H1 (cell line): Measurements from ENCODE around the gene ZNF536. TPM values are rescaled to one million over a fixed set of nuclear protein-coding genes. Genes with fewer than 3 reads are reported as not detected.

Experiments
- CTCF ChIA-PET: fragments of 300-600 bp; sonication (Branson Sonifier 250); formaldehyde crosslinking; loops from one replicate; lab custom pipeline; 2021; ENCODE audit not compliant: partially characterized antibody; lab: Charles Lee
- POLR2A ChIA-PET: fragments of 300-600 bp; sonication (Branson Sonifier 250); formaldehyde crosslinking; loops from one replicate; lab custom pipeline; 2021; ENCODE audit warnings: inconsistent platforms; ENCODE audit not compliant: partially characterized antibody; lab: Charles Lee
- DNase-seq, 2 experiments: peaks; one replicate each; pipeline versions ENCODE4 v3.0.0 to v3.0.0-alpha.2; 2010 to 2022; ENCODE audit warnings: low spot score in 2 of 2, low read depth in 1 of 2, mixed read lengths in 1 of 2
- FAIRE-seq: peaks from 2 replicates; lab custom pipeline; 2011; peaks lifted over from hg19 to GRCh38; lab: Jason Lieb, UNC
- H2AFZ ChIP-seq: 2 replicates; pipeline ENCODE4 v1.8.1; 2012; ENCODE audit warnings: low read length, inconsistent platforms
- H2AK5ac ChIP-seq: 2 replicates; pipeline ENCODE4 v1.6.1; 2013; ENCODE audit warnings: low read depth, low read length
- H2BK120ac ChIP-seq: replicated peaks from 2 replicates; pipeline ENCODE3; 2013; ENCODE audit warnings: low read depth, low read length, inconsistent platforms
- H2BK12ac ChIP-seq: 2 replicates; pipeline ENCODE4 v1.6.1; 2013; ENCODE audit warnings: low read depth, low read length
- H2BK15ac ChIP-seq: 2 replicates; pipeline ENCODE4 v1.6.1; 2013; ENCODE audit warnings: low read length
- H2BK20ac ChIP-seq: 2 replicates; pipeline ENCODE4 v1.6.1; 2013; ENCODE audit warnings: low read length
- H2BK5ac ChIP-seq: 2 replicates; pipeline ENCODE4 v1.6.1; 2013; ENCODE audit warnings: low read depth, low read length
- H3K14ac ChIP-seq: 2 replicates; pipeline ENCODE4 v1.6.1; 2013; ENCODE audit warnings: inconsistent platforms; ENCODE audit not compliant: insufficient read length
- H3K18ac ChIP-seq: 2 replicates; pipeline ENCODE4 v1.6.1; 2013; ENCODE audit warnings: low read length; ENCODE audit errors: extremely low read depth
- H3K23ac ChIP-seq: 2 replicates; pipeline ENCODE4 v1.6.1; 2013; ENCODE audit warnings: inconsistent platforms; ENCODE audit not compliant: insufficient read length
- H3K23me2 ChIP-seq: 2 replicates; pipeline ENCODE4 v1.6.1; 2013; ENCODE audit warnings: low read depth, low read length
- H3K27ac ChIP-seq: 2 replicates; pipeline ENCODE4 v1.6.1; 2011; ENCODE audit warnings: low read depth, low read length, inconsistent platforms
- H3K27me3 ChIP-seq, 4 experiments: replicated peaks in 1 of 4; 1 replicate in 1 of 4; 2 replicates in 3 of 4; pipeline versions ENCODE4 v1.6.1 to v1.8.1; 2011 to 2013; ENCODE audit warnings: low read length in 3 of 4, mild to moderate bottlenecking in 3 of 4, inconsistent platforms in 2 of 4, mixed read lengths in 2 of 4, moderate library complexity in 1 of 4; ENCODE audit not compliant: control insufficient read depth in 3 of 4, insufficient read depth in 3 of 4; ENCODE audit errors: extremely low read depth in 1 of 4
- H3K36me3 ChIP-seq, 4 experiments: 2 replicates each; pipeline versions ENCODE4 v1.6.1 to v1.8.1; 2011 to 2013; ENCODE audit warnings: mild to moderate bottlenecking in 4 of 4, low read length in 3 of 4, moderate library complexity in 2 of 4, control low read depth in 1 of 4, inconsistent platforms in 1 of 4; ENCODE audit not compliant: insufficient read depth in 4 of 4, control insufficient read depth in 2 of 4
- H3K4ac ChIP-seq: replicated peaks from 2 replicates; pipeline ENCODE3; 2013; ENCODE audit warnings: low read length, low read depth, mixed read lengths, inconsistent platforms; ENCODE audit not compliant: insufficient read length
- H3K4me1 ChIP-seq, 4 experiments: replicated peaks in 1 of 4; 1 replicate in 1 of 4; 2 replicates in 3 of 4; pipeline versions ENCODE4 v1.6.1 to v1.8.1; 2011 to 2013; ENCODE audit warnings: low read length in 3 of 4, inconsistent platforms in 2 of 4, mixed read lengths in 1 of 4; ENCODE audit not compliant: insufficient read depth in 4 of 4, control insufficient read depth in 3 of 4
- H3K4me2 ChIP-seq, 2 experiments: 2 replicates each; pipeline versions ENCODE4 v1.6.1 to v1.8.1; 2011 to 2013; ENCODE audit warnings: low read depth in 2 of 2, low read length in 2 of 2, control low read depth in 1 of 2, inconsistent platforms in 1 of 2, mild to moderate bottlenecking in 1 of 2; ENCODE audit not compliant: insufficient read depth in 1 of 2
- H3K4me3 ChIP-seq, 4 experiments: fragments of 200-600, 300-600 bp in 1 of 4; sonication (generic), shearing (Covaris generic), sonication (Bioruptor Twin) in 1 of 4; 2 replicates each; pipeline versions ENCODE4 v1.5.1 to v1.8.1; 2011 to 2016; ENCODE audit warnings: low read length in 4 of 4, low read depth in 3 of 4, control low read depth in 2 of 4, inconsistent platforms in 2 of 4, mild to moderate bottlenecking in 2 of 4, mixed read lengths in 1 of 4, moderate library complexity in 1 of 4; ENCODE audit not compliant: insufficient read depth in 2 of 4; ENCODE audit errors: extremely low read depth in 1 of 4
- H3K56ac ChIP-seq: replicated peaks from 2 replicates; pipeline ENCODE3; 2013; ENCODE audit warnings: low read depth, mild to moderate bottlenecking, mixed read lengths, low read length, inconsistent platforms; ENCODE audit not compliant: insufficient read length
- H3K79me1 ChIP-seq: 2 replicates; pipeline ENCODE4 v1.6.1; 2013; ENCODE audit warnings: low read depth, low read length, control low read depth
- H3K79me2 ChIP-seq, 2 experiments: 2 replicates each; pipeline versions ENCODE4 v1.6.1 to v1.8.1; 2012 to 2013; ENCODE audit warnings: low read length in 2 of 2, mild to moderate bottlenecking in 2 of 2, inconsistent platforms in 1 of 2; ENCODE audit not compliant: insufficient read depth in 2 of 2, control insufficient read depth in 1 of 2
- H3K9ac ChIP-seq, 4 experiments: replicated peaks in 1 of 4; 1 replicate in 1 of 4; 2 replicates in 3 of 4; pipeline versions ENCODE4 v1.6.1 to v1.8.1; 2011 to 2013; ENCODE audit warnings: low read depth in 3 of 4, low read length in 3 of 4, control low read depth in 2 of 4, mild to moderate bottlenecking in 2 of 4, moderate library complexity in 2 of 4, inconsistent platforms in 1 of 4; ENCODE audit errors: extremely low read depth in 1 of 4
- H3K9me3 ChIP-seq, 2 experiments: 2 replicates each; pipeline versions ENCODE4 v1.6.1 to v1.8.1; 2012 to 2013; ENCODE audit warnings: mild to moderate bottlenecking in 2 of 2, moderate library complexity in 2 of 2, control low read depth in 1 of 2, inconsistent platforms in 1 of 2, low read depth in 1 of 2, low read length in 1 of 2, mixed read lengths in 1 of 2; ENCODE audit not compliant: insufficient read depth in 2 of 2
- H4K20me1 ChIP-seq, 2 experiments: replicated peaks in 1 of 2; 2 replicates each; pipeline versions ENCODE3 to v1.8.1; 2011 to 2013; ENCODE audit warnings: inconsistent platforms in 2 of 2, low read length in 2 of 2, mild to moderate bottlenecking in 1 of 2; ENCODE audit not compliant: insufficient read depth in 2 of 2, control insufficient read depth in 1 of 2
- H4K5ac ChIP-seq: 2 replicates; pipeline ENCODE4 v1.6.1; 2013; ENCODE audit warnings: low read length, low read depth, mixed read lengths, inconsistent platforms; ENCODE audit not compliant: insufficient read length
- H4K8ac ChIP-seq: 2 replicates; pipeline ENCODE4 v1.8.0; 2013; ENCODE audit warnings: mild to moderate bottlenecking, moderate library complexity, low read length, inconsistent platforms; ENCODE audit not compliant: insufficient read depth; ENCODE audit errors: extremely low read depth
- H4K91ac ChIP-seq: replicated peaks from 2 replicates; pipeline ENCODE3; 2013; ENCODE audit warnings: low read length, mixed read lengths, inconsistent platforms; ENCODE audit not compliant: insufficient read length
- EP300 ChIP-seq, 2 experiments: IDR thresholded peaks; 1 replicate in 1 of 2; 2 replicates in 1 of 2; pipeline ENCODE4 v1.6.1; 2011 to 2012; ENCODE audit warnings: low read depth in 2 of 2, low read length in 2 of 2, mild to moderate bottlenecking in 2 of 2, borderline replicate concordance in 1 of 2, inconsistent platforms in 1 of 2, moderate library complexity in 1 of 2
- JUND ChIP-seq: IDR thresholded peaks from 2 replicates; pipeline ENCODE4 v1.6.1; 2011; ENCODE audit warnings: mild to moderate bottlenecking, improper control_type of control experiment, low read length
- POLR2AphosphoS5 ChIP-seq: IDR thresholded peaks from 2 replicates; pipeline ENCODE4 v1.6.1; 2011; ENCODE audit warnings: low read depth, low read length
- POU5F1 ChIP-seq: IDR thresholded peaks from 2 replicates; pipeline ENCODE4 v1.6.1; 2011; ENCODE audit warnings: low read depth, mild to moderate bottlenecking, low read length, moderate library complexity
- RNF2 ChIP-seq: fragments of 200-900, 300-1000 bp; sonication (generic); IDR thresholded peaks from 2 replicates; pipeline ENCODE4 v1.7.1; 2016; ENCODE audit warnings: borderline replicate concordance, low read depth, mild to moderate bottlenecking, antibody characterized with exemption, low read length; ENCODE audit not compliant: poor library complexity, severe bottlenecking; ENCODE audit errors: missing control alignments
- SIRT6 ChIP-seq: IDR thresholded peaks from one replicate; pipeline ENCODE4 v1.7.1; 2012; ENCODE audit warnings: low read length, inconsistent platforms
- TAF7 ChIP-seq: optimal IDR thresholded peaks from 2 replicates; pipeline ENCODE3; 2011; ENCODE audit warnings: low read depth, mild to moderate bottlenecking, inconsistent platforms, low read length, moderate library complexity, borderline replicate concordance
- YY1 ChIP-seq: IDR thresholded peaks from 2 replicates; pipeline ENCODE4 v1.6.1; 2011; ENCODE audit warnings: low read depth, mild to moderate bottlenecking, low read length
- WGBS, 2 experiments: shearing (Covaris generic) in 1 of 2; methylation state at CpG; one replicate each; pipeline versions ENCODE4 v1.1.6 to v1.1.7; 2013 to 2015; ENCODE audit warnings: low lambda C conversion rate in 2 of 2, mixed read lengths in 2 of 2, inconsistent platforms in 1 of 2, low coverage in 1 of 2, missing lambda C conversion rate in 1 of 2; ENCODE audit not compliant: insufficient replicate concordance in 2 of 2, insufficient coverage in 1 of 2, insufficient read length in 1 of 2; ENCODE audit errors: extremely low coverage in 1 of 2, missing lambda C conversion rate in 1 of 2; 5-methylcytosine and 5-hydroxymethylcytosine counted together
- polyA plus RNA-seq, 7 experiments: library from polyadenylated mRNA; depleted of rRNA in 3 of 7; stranded (reverse) in 5 of 7; unstranded in 2 of 7; fragments of >200 nt in 5 of 7; fragments of 200-250 nt in 2 of 7; gene quantifications; 1 replicate in 5 of 7; 2 replicates in 1 of 7; 4 replicates in 1 of 7; pipeline versions ENCODE4 v1.2.1 to v1.2.3, GENCODE V29; 2011 to 2013; ENCODE audit warnings: missing spikeins in 2 of 7, mixed read lengths in 2 of 7
- total RNA-seq: library from RNA; stranded (reverse); fragmentation: NEBNext Ultra II Directional; extraction: Animal tissue kit (Norgen Biotek cat#: 25700); gene quantifications from 2 replicates; pipeline ENCODE4 v1.2.1, GENCODE V29; 2021

The ZNF536 gene
- total and polyA plus RNA-seq, 2 of the 8 experiments (the other 6 are each of a cell fraction or from before 2014, with no cell fraction given): 0.09 to 0.11 TPM

DNA sequence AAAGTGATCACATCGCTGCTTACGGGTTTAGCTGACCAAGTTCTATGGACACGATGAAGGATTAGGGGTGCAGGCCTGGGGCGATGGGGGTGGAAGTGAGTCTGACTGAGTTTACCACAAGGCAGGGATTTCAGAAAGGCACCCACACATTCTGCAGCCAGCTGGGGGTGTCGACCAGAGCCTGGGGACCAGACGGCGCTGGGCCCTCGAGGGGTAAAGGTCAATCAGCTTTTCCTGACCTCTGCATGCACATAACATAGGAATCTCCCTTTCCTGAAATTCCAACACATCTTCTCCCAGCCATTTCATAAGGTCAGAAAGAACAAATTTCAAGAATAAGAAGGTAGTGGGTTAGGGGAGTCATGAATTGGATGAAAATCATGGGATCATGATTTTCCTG, 92.0 kb downstream of the ZNF536 start:
- H3K79me1 ChIP-seq: no peaks in the 10 kb centered on the region; the same call in 1 of the 2 replicates
- TF ChIP-seq RNF2: no peak
- TF ChIP-seq JUND: no peak
- TF ChIP-seq EP300 (IDR thresholded peaks at IDR 0.05; ENCODE audit: borderline replicate concordance in 1 of 2, low read depth in 2 of 2, low read length in 2 of 2): no peak
- TF ChIP-seq POU5F1: no peak
- no peak for TF ChIP-seq SIRT6
- TF ChIP-seq YY1: no peak
- no peak for TF ChIP-seq TAF7
- TF ChIP-seq POLR2AphosphoS5: no peak
- no peak overlapping the region for H2BK5ac ChIP-seq
- FAIRE-seq: no peak
- H3K18ac ChIP-seq: no peak overlapping the region
- H3K27me3 ChIP-seq: no peaks in the 10 kb centered on the region
- no peak overlapping the region for H2BK120ac ChIP-seq
- no peak overlapping the region for H3K23ac ChIP-seq
- no peak overlapping the region for H4K5ac ChIP-seq
- 95% methylated on average over 8 of the region's 8 CpGs; no CpG with 5 or more reads in 1 of the 2 experiments for WGBS, 2 experiments
- H3K79me2 ChIP-seq: no peaks in the 10 kb centered on the region
- peaks cover 8% of the 10 kb centered on the region; the same call in 1 of the 2 replicates for H3K23me2 ChIP-seq
- H3K14ac ChIP-seq: no peak overlapping the region
- DNase-seq: no peak
- no peak overlapping the region for H4K91ac ChIP-seq
- H2BK20ac ChIP-seq: no peak overlapping the region
- ChIA-PET CTCF (interaction anchor here (0.7 to 1.1 kb wide), 2 partner anchors 35 to 72 kb away, joined by 4 read pairs; no protein-coding TSS in a partner anchor), POLR2A (no interaction called here)
- no peak overlapping the region for H2AFZ ChIP-seq
- no peak overlapping the region for H2BK12ac ChIP-seq
- no peak overlapping the region for H3K9ac ChIP-seq
- H2AK5ac ChIP-seq: no peak overlapping the region
- H3K56ac ChIP-seq: no peak overlapping the region
- H3K9me3 ChIP-seq: no peaks in the 10 kb centered on the region
- no peak overlapping the region for H3K4ac ChIP-seq
- H3K4me2 ChIP-seq: no peak overlapping the region
- no peak overlapping the region for H3K27ac ChIP-seq
- H3K4me1 ChIP-seq: peaks cover 0 to 4% (median 0%) of the 10 kb centered on the region in 4 experiments; a peak in 2 of 7 replicates
- no peaks in the 10 kb centered on the region for H3K36me3 ChIP-seq
- H2BK15ac ChIP-seq: no peak overlapping the region
- H4K8ac ChIP-seq: no peak overlapping the region; the same call in 1 of the 2 replicates
- no peak overlapping the region for H3K4me3 ChIP-seq
- H4K20me1 ChIP-seq: peaks cover 0 to 2% of the 10 kb centered on the region in 2 experiments
